Stromal cell of bone marrow (primary cell): Measurements from ENCODE around the gene PVRIG.
"Not testable (repeated sequence)": the region's sequence is repeated elsewhere in the genome, so short reads cannot be mapped to it uniquely, and the experiment has no call there.

ENCODE experiments used
- DNase-seq: peaks from one replicate; pipeline ENCODE4 v3.0.0-alpha.2; 2012; ENCODE audit warnings: low read depth

Gene PVRIG

GRCh38 chr7:100234660-100235317, 15.0 kb downstream of the PVRIG start:
- DNase-seq = not testable (repeated sequence)

DNA sequence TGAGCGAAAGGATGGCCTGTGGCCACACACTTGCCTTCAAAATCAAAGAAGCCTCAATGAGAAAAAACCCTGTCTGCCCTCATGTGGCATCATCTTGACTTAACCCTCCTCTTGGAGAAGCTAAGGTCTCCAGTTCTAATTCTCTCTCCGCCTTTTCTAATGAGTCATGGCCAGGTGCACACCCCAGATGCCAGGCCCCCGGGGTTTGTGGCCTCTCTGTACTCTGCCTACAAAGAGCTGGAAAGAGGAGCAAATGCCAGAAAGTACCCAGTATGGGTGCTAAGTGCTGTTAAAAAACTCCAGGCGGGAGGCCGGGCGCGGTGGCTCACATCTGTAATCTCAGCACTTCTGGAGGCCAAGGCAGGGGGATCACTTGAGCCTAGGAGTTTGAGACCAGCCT, 20.2 kb downstream of the PVRIG start:
- not testable (repeated sequence) for DNase-seq

DNA sequence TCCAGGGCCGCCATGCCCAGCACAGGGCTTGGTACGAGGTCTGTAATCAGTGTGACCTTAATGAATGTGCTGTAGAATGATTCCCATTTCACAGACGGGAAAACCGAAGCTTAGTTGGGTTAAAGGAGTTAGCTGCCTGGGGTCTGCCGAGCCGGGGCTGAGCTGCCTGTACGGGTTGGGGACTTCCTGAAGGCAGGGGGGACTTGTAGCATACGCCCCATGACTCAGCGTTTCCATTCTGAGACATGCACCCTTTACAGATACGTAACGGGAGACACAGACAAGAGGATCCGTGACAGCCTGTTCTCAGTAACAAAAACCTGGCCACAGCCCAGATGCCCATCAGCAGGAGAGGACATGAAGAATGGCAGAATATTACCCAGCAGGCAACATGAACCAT, 23.6 kb downstream of the PVRIG start:
- DNase-seq = not testable (repeated sequence)

GRCh38 chr7:100244988-100245605, 25.3 kb downstream of the PVRIG start:
- not testable (repeated sequence) for DNase-seq

GRCh38 chr7:100246121-100246864, 26.5 kb downstream of the PVRIG start:
- DNase-seq = not testable (repeated sequence)

GRCh38 chr7:100246865-100247137, 27.1 kb downstream of the PVRIG start:
- not testable (repeated sequence) for DNase-seq

- peak; percentile 37 for DNase-seq
Measured at GRCh38 chr7:100247152-100247757, 27.5 kb downstream of the PVRIG start.

GRCh38 chr7:100248483-100248882, 28.7 kb downstream of the PVRIG start:
- no peak for DNase-seq

DNA sequence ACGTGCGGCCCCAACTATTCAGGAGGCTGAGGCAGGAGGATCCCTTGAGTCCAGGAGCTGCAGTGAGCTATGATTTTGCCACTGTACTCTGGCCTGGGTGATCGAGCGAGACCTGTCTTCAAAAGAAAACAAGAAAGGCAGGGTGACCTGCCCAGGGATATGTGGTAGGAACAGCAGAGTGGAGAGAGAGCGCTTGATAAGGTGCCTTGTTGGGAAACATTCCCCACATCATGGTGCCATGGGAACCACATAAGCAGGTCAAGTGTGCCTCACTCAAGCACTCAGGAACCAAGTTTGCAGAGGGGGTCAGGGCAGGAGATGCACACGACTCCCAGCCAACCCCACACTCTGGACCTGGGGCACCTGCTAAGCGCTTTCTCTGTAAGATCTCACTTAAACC, 37.3 kb downstream of the PVRIG start:
- no peak for DNase-seq

GRCh38 chr7:100259984-100260383, 40.2 kb downstream of the PVRIG start:
- not testable (repeated sequence) for DNase-seq

DNA sequence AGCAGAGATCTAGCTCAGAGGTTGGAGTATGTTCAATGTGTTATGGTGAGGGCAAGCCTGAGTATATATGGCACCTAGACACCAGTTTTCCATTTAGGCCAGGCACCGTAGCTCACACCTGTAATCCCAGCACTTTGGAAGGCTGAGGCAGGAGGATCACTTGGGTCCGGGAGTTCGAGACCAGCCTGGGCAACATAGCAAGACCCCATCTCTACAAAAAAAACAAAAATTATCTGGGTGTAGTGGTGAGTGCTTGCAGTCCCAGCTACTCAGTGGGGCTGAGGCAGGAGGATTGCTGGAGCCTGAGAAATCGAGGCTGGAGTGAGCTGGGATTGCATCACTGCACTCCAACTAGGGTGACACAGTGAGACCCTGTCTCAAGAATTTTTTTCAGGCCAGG, 43.1 kb downstream of the PVRIG start:
- DNase-seq = not testable (repeated sequence)

DNA sequence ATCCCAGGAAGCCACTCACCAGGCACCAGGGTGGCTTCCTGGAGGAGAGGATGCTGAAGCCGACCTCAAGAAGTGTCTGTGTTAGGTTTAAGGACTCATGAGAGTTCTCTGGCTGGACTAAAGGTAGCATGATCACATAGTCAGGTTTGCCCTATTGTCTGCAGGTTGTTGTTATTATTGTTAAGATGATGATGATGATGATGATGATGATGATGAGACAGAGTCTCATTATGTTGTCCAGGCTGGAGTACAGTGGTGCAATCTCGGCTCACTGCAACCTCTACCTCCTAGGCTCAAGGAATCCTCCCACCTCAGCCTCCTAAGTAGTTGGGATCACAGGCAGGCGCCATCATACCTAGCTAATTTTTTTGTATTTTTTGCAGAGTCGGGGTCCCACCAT, 44.5 kb downstream of the PVRIG start:
- not testable (repeated sequence) for DNase-seq

DNA sequence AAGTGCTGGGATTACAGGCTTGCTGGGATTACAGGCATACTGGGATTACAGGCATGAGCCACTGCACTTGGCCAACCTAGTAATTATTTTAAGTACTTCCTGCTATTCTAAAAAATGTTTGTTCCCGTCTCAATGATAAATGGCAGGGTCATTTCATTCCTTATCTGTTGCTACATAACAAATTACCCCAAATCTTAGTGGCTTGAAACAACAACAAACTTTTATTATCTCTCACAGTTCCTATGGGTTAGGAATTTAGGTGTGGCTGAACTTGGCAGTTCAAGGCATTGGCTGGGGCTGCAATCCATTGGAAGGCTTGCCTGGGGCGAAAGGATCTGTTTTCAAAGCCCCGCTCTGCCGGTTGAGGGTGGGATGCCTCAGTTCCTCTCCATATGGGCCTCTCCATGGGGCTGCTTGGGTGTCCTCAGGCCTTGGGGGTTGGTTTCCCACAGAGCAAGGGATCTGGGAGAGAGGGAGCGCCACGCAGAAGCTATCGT, 45.0 kb downstream of the PVRIG start:
- not testable (repeated sequence) for DNase-seq

GRCh38 chr7:100265851-100266250, 46.1 kb downstream of the PVRIG start:
- DNase-seq = not testable (repeated sequence)

DNA sequence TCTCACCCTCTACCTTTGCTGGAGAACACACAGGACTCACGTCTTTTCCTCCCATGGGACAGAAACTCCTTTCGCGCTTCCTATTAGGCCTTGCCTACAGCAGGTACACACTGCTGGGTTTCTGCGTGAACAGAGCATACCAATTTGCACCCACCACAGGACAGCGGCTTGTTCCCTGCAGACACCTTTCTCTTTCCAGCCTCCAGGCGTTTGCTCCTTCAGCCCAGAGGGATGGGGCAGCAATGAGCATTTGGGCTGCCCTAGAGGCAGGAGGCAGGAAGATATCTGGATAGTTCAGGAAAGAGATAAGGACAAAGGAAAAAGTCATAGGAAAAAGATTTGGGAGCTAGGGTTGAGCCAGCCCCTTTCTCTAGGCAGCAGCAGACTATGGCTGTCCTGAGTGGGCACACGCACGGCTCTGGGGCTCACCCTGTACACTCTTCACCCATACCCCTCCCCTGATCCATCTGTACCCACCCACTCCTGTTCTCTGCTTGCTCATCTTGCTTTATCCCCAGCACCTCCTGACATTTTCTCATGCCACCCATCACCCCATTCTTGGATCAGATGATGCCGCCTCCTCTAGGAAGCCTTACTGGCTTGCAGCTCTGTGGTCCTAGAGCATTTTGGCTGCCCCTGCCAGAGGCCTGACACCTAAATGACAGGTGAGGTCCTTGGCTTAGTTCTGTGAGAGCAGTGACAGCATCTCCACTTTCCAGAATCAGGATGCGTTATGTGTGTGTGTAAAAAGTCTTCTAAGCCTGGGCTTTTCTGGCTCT, 47.0 kb downstream of the PVRIG start:
- no peak for DNase-seq

DNA sequence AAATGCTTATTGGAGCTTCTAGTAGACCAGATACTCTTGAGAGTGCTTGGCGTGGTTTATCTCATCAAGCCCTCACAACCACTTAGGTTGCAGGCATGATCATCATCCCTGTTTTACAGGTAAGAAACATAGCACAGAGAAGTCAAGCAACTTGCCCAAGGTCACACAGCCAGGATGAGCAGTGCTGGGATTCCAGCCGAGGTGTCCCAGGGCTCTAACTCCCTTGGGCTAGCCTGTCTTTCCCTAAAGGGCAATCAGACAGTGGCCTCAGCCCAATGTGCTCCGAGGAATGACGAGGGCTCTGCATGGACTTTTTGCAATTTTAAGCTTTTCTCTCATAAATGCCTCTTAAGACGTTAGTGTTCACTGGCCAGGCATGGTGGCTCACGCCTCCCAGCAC, 47.9 kb downstream of the PVRIG start:
- DNase-seq = no peak

DNA sequence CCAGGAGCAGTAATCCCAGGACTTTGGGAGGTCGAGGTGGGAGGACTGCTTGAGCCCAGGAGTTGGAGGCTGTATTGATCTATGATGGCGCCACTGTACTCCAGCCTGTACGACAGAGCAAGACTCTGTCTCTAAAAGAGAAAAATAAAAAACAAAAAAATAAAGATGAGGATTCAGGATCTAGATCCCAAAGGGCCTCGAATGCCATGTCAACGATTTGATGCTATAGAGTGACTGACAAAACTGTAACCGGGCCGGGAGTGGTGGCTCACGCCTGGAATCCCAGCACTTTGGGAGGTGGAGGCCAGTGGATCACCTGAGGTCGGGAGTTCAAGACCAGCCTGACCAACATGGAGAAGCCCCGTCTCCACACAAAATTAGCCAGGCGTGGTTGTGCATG, 49.1 kb downstream of the PVRIG start:
- DNase-seq = not testable (repeated sequence)

- DNase-seq = not testable (repeated sequence)
Measured at GRCh38 chr7:100269306-100270045, 49.7 kb downstream of the PVRIG start.

- DNase-seq = not testable (repeated sequence)
Measured at GRCh38 chr7:100270046-100270918, 50.5 kb downstream of the PVRIG start.
